GM21390 (cell line): ENCODE data around the gene UBE2V1.
"Not testable (repeated sequence)": the region's sequence is repeated elsewhere in the genome, so short reads cannot be mapped to it uniquely, and the experiment has no call there.

Source experiments
- ATAC-seq: cut with Tn5 transposase; IDR thresholded peaks from one replicate; pipeline ENCODE4 v1.9.1; 2021; ENCODE audit not compliant: unreplicated experiment

UBE2V1 gene

GRCh38 chr20:50138120-50138478, 25.1 kb upstream of the UBE2V1 start:
- no peak for ATAC-seq

DNA sequence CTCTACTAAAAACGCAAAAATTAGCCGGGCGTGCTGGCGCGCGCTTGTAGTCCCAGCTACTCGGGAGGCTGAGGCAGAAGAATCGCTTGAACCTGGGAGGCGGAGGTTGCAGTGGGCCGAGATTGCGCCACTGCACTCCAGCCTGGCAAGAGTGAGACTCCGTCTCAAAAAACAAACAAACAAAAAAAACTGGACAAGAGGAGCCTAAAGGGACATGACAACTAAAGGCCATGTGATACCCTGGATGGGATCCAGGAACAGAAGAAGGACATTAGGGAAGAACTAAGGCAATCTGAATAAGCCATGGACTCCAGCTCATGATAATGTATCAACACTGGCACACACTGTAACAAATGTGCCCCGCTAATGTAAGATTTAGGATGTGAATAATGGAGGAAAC, 24.8 kb upstream of the UBE2V1 start:
- ATAC-seq = not testable (repeated sequence)

GRCh38 chr20:50136822-50137599, 24.1 kb upstream of the UBE2V1 start:
- ATAC-seq = no peak

DNA sequence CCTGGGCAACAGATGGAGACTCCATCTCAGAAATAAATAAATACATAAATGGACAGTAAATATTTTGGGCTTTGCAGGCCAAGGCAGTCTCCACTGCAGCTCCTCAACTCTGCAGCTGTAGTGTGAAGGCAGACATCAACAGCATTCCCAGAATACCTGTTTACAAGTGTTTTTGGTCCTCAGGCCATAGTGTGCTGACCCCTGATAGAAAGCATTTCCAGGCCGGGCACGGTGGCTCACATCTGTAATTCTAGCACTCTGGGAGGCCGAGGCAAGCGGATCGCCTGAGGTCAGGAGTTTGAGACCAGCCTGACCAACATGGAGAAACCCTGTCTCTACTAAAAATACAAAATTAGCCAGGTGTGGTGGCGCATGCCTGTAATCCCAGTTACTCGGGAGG, 22.2 kb upstream of the UBE2V1 start:
- ATAC-seq = not testable (repeated sequence)

DNA sequence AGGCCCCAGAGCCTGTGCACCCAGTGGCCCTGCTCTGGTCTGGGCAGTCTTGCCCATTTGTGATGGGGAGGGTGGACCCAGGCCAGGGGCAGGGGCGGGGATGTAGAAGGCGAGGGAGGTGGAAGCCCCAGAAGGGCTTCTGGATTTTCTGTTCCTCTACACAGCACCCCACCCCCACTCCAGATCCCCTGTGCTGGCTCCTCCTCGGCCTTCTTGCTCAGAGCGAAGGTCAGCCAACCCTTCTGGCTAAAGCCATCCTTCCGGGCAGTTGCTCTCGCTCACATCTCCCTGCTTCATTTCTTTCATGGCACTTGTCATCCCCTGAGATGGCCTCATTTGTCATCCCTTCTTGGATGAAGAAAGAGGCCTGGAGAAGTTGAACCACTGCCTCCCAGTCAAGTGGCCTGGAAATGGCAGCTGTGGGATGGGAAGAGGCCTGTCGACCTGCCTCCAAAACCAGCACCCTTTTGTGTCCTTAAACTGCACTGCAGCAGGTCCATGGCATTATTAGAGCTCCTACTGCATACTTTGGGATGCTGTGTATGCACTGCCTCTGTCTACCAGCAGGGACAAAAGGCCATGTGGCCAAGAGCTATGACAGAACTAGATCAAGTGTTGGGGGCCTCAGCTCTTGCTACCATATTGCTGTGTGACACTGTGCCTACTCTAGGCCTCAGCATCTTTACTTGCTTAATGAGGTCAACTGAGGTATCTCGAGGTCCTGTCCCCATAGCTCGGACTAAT, 20.7 kb upstream of the UBE2V1 start:
- no peak for ATAC-seq

DNA sequence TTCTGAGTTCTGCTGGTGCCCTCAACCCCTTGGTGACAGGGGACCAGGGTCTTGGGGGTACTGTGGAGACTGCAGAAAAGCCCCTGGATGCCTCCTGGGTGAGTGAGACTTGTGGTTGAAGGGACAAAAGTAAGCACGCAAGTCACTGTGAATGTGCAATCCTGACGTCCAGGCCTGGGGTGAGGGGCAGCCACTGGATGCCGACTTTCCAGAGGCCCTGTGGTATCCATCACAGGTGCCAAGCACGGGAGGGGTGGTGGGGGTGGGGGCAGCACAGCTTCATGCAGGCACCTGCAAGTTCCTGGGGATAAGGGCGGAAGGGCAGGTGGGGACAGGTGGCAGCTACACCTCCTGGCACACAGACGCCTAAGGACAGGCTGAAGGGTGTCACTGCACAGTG, 20.1 kb upstream of the UBE2V1 start:
- ATAC-seq = no peak

- ATAC-seq = no peak
Measured at GRCh38 chr20:50130995-50131394, 18.0 kb upstream of the UBE2V1 start.

GRCh38 chr20:50130356-50130723, 17.4 kb upstream of the UBE2V1 start:
- ATAC-seq = no peak

DNA sequence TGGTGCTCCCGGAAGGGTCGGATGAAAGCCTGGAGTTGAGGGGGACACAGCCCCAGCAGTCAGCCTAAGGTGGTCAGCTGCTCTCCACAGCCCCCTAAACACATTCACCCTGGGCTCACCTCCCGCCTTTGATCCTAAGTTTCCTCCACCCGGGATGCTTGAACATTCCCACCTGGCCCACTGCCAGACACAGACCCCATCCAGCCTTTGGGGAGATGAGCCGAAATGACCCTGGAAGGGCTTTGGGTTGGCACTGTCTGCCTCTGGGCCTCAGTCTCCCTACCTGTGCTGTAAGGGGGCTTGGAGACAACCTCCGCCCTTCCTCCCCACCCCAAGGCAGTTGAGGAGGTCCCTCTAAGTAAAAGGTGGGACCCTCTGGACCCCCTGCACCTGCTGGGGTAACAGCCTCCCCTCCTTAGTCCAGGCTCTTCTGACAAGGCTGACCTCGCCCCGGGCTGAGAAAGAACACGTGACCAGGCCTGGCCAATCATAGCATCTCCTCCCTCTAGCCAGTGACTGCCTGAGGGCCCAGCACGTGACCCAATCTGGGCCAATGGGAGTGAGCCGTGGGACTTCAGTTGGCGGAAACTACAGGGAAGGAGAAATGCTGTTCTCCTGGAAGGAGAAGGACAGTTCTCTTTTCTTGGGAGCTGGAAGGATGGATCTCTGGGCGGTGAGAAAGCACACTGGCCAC, 16.9 kb upstream of the UBE2V1 start:
- ATAC-seq = no peak

- ATAC-seq = no peak
Measured at GRCh38 chr20:50128520-50128905, 15.6 kb upstream of the UBE2V1 start.

GRCh38 chr20:50127587-50128519, 14.9 kb upstream of the UBE2V1 start:
- no peak for ATAC-seq

GRCh38 chr20:50126662-50127061, 13.7 kb upstream of the UBE2V1 start:
- ATAC-seq = no peak

GRCh38 chr20:50125279-50125678, 12.3 kb upstream of the UBE2V1 start:
- ATAC-seq = no peak

DNA sequence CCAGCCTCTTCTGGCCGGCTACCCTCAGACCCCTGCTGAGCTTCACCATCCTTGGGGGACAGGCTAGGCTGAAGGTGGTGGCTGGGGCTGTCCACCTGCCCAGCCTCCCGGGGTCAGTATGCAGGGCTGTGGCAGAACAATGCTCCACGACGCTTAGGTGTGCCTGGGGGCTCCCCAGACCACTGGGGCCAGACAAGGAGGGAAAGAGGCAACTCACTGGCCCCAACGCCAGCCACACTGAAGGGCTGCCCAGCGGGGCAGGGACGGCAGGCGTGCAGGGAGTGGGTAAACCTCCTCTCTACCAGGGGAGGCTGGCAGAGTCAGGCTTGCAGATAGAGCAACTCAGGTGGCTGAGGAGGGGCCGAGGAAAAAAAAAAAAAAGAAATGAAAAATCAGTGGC, 11.5 kb upstream of the UBE2V1 start:
- no peak for ATAC-seq

- no peak for ATAC-seq
Measured at GRCh38 chr20:50123418-50123817, 10.5 kb upstream of the UBE2V1 start.

- ATAC-seq = no peak
Measured at GRCh38 chr20:50122763-50123162, 9.8 kb upstream of the UBE2V1 start.

DNA sequence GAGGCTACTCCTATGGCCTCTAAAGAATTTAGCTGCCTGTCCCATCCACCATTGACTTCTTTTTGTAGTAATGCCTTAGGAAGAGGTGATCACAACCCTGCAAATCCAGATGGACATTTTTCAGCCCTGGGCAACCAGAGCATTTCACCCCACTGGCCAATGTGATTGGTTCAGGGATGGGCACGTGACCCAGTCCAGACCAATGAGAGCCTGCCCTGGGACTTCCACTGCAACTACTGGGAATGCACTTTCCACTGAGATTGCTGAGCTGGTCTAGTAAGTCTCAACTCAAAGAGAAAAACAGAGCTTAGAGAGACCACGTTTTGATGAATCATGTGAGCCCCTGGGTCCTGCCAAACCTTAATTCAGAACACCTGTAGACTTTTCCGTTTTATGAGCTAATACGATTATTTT, 8.9 kb upstream of the UBE2V1 start:
- ATAC-seq = no peak

DNA sequence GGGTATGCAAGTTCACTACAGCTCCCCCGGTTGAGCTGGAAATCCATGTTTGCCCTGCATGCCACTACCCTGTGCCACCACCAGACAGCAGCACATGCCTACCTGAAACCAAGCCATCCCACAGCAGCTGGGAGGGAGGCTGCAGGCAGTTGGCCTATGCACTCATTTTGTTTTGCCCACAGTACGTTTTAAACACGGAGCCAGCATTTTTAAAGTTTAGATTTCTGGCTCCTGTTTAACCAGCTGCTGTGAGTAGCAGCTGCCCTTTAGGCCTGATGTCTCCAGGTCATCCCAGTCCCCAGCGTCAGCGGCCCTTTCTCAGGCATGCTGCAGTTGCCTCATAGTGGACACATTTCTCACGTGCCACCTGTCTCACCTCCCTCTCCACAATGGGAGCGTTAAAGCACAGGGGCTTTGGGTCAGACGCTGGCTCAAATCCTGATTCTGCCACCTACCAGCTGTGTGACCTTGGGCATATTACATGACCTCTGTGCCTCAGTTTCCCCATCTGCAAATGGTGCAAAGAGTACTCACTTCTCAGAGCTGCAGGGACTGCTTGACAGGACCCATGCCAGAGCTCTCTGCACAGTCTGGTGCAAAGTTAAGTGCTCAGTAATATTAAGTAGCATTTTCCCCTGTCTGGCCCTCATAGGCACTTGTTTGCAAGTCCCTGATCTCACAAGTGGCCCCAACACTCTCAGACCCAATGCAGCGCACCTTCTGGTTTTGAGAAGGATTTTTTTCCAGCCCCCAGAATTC, 8.2 kb upstream of the UBE2V1 start:
- no peak for ATAC-seq

- ATAC-seq = no peak
Measured at GRCh38 chr20:50118203-50118602, 5.3 kb upstream of the UBE2V1 start.

- no peak for ATAC-seq
Measured at GRCh38 chr20:50116368-50116999, 3.5 kb upstream of the UBE2V1 start.
